GM12878 (cell line): ENCODE data around the gene FN1. TPM values are rescaled to one million over a fixed set of nuclear protein-coding genes. Genes with fewer than 3 reads are reported as not detected.

Experiments used
- ATAC-seq: fragments of 200-7000 bp; cut with Tn5 transposase; 3 replicates; pipeline ENCODE4 v1.9.1; 2020; ENCODE audit warnings: mild to moderate bottlenecking, moderate library complexity
- BruUV-seq: library from RNA; stranded (reverse); fragments of 400-500 nt; replicated peaks from 2 replicates; lab custom pipeline; 2021; lab: Mats Ljungman, UMichigan
- CTCF ChIA-PET: fragments of 300-600 bp; sonication (Branson Sonifier 250); formaldehyde crosslinking; extraction: SDS; loops from one replicate; lab custom pipeline; 2021; ENCODE audit warnings: inconsistent platforms; lab: Yijun Ruan, JAX
- POLR2A ChIA-PET: fragments of 350-600 bp; formaldehyde crosslinking; extraction: SDS; loops from one replicate; lab custom pipeline; 2021; ENCODE audit warnings: inconsistent platforms; lab: Charles Lee
- RAD21 ChIA-PET: fragments of 300-600 bp; sonication (Branson Sonifier 250); formaldehyde crosslinking; loops from one replicate; lab custom pipeline; 2023; ENCODE audit warnings: antibody characterized with exemption; ENCODE audit not compliant: unreplicated experiment; lab: Charles Lee
- SMC1A ChIA-PET: fragments of 300-600 bp; sonication (Branson Sonifier 250); formaldehyde crosslinking; loops from one replicate; lab custom pipeline; 2023; ENCODE audit not compliant: unreplicated experiment, uncharacterized antibody; lab: Charles Lee
- DNase-seq: peaks from one replicate; pipeline ENCODE4 v3.0.0-alpha.2; 2011; ENCODE audit warnings: low read depth, low spot score
- FAIRE-seq: peaks from 3 replicates; lab custom pipeline; 2011; peaks lifted over from hg19 to GRCh38; lab: Jason Lieb, UNC
- H2AFZ ChIP-seq: 2 replicates; pipeline ENCODE4 v1.6.0; 2011; ENCODE audit warnings: low read depth, low read length, control low read depth; ENCODE audit not compliant: control insufficient read depth
- H3K27ac ChIP-seq: 2 replicates; pipeline ENCODE4 v1.5.1; 2011; ENCODE audit warnings: control low read depth; ENCODE audit not compliant: control insufficient read depth, insufficient read depth
- H3K27me3 ChIP-seq, 2 experiments: replicated peaks in 1 of 2; 2 replicates each; pipeline versions ENCODE4 v1.6.0 to v1.6.1; 2011; ENCODE audit warnings: low read length in 1 of 2; ENCODE audit not compliant: control insufficient read depth in 2 of 2, insufficient read depth in 2 of 2
- H3K36me3 ChIP-seq, 2 experiments: 2 replicates each; pipeline ENCODE4 v1.5.1; 2011; ENCODE audit warnings: low read length in 1 of 2; ENCODE audit not compliant: control insufficient read depth in 2 of 2, insufficient read depth in 2 of 2
- H3K4me1 ChIP-seq: 2 replicates; pipeline ENCODE4 v1.6.1; 2011; ENCODE audit warnings: mild to moderate bottlenecking, low read length, moderate library complexity, mixed read lengths; ENCODE audit not compliant: control insufficient read depth, insufficient read depth
- H3K4me2 ChIP-seq: 2 replicates; pipeline ENCODE4 v1.6.0; 2011; ENCODE audit warnings: control low read depth; ENCODE audit not compliant: control insufficient read depth, insufficient read depth
- H3K4me3 ChIP-seq: fragments of 200-600 bp; sonication (generic); 2 replicates; pipeline ENCODE4 v1.5.1; 2016
- H3K79me2 ChIP-seq: 2 replicates; pipeline ENCODE4 v1.6.0; 2011; ENCODE audit warnings: low read length; ENCODE audit not compliant: control insufficient read depth, insufficient read depth
- H3K9ac ChIP-seq: 2 replicates; pipeline ENCODE4 v1.8.0; 2011; ENCODE audit warnings: low read length, control low read depth, mixed read lengths; ENCODE audit not compliant: control insufficient read depth, insufficient read depth
- H3K9me3 ChIP-seq: replicated peaks from 3 replicates; pipeline ENCODE4 v1.5.1; 2011; ENCODE audit warnings: mild to moderate bottlenecking, low read length; ENCODE audit not compliant: control insufficient read depth, insufficient read depth
- H4K20me1 ChIP-seq: 2 replicates; pipeline ENCODE4 v1.6.0; 2011; ENCODE audit not compliant: control insufficient read depth, insufficient read depth
- BRCA1 ChIP-seq: IDR thresholded peaks from 2 replicates; pipeline ENCODE4 v1.6.1; 2011; ENCODE audit warnings: low read depth, low read length, improper control_type of control experiment
- CBX3 ChIP-seq: fragments of 200-600 bp; sonication (generic); IDR thresholded peaks from 2 replicates; pipeline ENCODE4 v1.6.1; 2016; ENCODE audit warnings: low read depth, borderline replicate concordance
- CREB1 ChIP-seq: IDR thresholded peaks from 2 replicates; pipeline ENCODE4 v1.6.1; 2012; ENCODE audit warnings: low read depth, mild to moderate bottlenecking, inconsistent platforms
- HDAC6 ChIP-seq: fragments of 200-600 bp; sonication (generic); IDR thresholded peaks from one replicate; pipeline ENCODE4 v1.8.0; 2017; ENCODE audit warnings: antibody characterized with exemption; ENCODE audit not compliant: unreplicated experiment
- IRF4 ChIP-seq: IDR thresholded peaks from 2 replicates; pipeline ENCODE4 v1.6.1; 2011; ENCODE audit warnings: low read depth, low read length
- MTA2 ChIP-seq: fragments of 450-650 bp; IDR thresholded peaks from 2 replicates; pipeline ENCODE4 v1.6.1; 2016; ENCODE audit warnings: low read depth, mild to moderate bottlenecking, moderate library complexity
- NFYB ChIP-seq: IDR thresholded peaks from 2 replicates; pipeline ENCODE4 v1.6.1; 2011; ENCODE audit warnings: low read depth, mild to moderate bottlenecking, low read length, improper control_type of control experiment, moderate library complexity; ENCODE audit not compliant: insufficient read depth
- PAX8 ChIP-seq: fragments of 450-650 bp; IDR thresholded peaks from 2 replicates; pipeline ENCODE4 v1.6.1; 2017; ENCODE audit warnings: mild to moderate bottlenecking, moderate library complexity
- RAD21 ChIP-seq: IDR thresholded peaks from 2 replicates; pipeline ENCODE4 v1.6.1; 2011; ENCODE audit warnings: mild to moderate bottlenecking, low read depth, low read length, moderate library complexity; ENCODE audit not compliant: insufficient read depth
- RB1 ChIP-seq: fragments of 450-650 bp; formaldehyde crosslinking; IDR thresholded peaks from 2 replicates; pipeline ENCODE4 v1.6.1; 2017; ENCODE audit warnings: mild to moderate bottlenecking, borderline replicate concordance
- SMAD5 ChIP-seq: IDR thresholded peaks from 2 replicates; pipeline ENCODE4 v1.6.1; 2016; ENCODE audit warnings: antibody characterized with exemption, low read depth
- SMARCA5 ChIP-seq: fragments of 450-650 bp; IDR thresholded peaks from 2 replicates; pipeline ENCODE4 v1.6.1; 2017; ENCODE audit warnings: mild to moderate bottlenecking
- SMC3 ChIP-seq: IDR thresholded peaks from 2 replicates; pipeline ENCODE4 v1.6.1; 2011; ENCODE audit warnings: low read length, improper control_type of control experiment, borderline replicate concordance
- ZNF622 ChIP-seq: fragments of 450-650 bp; IDR thresholded peaks from 2 replicates; pipeline ENCODE4 v1.6.1; 2017; ENCODE audit warnings: mild to moderate bottlenecking, inconsistent platforms
- whole genome bisulfite sequencing: methylation state at CpG from one replicate; pipeline ENCODE4 v1.1.6; 2016; ENCODE audit warnings: low lambda C conversion rate; ENCODE audit not compliant: insufficient replicate concordance, insufficient coverage; ENCODE audit errors: missing lambda C conversion rate; 5-methylcytosine and 5-hydroxymethylcytosine counted together
- in situ Hi-C: fragments of 300-500 bp; cut with MboI; formaldehyde crosslinking; loops from 9 replicates; pipeline ENCODE4 v1.14.3; 2018; ENCODE audit warnings: mixed read lengths
- intact Hi-C: fragments of 100-400 bp; cut with micrococcal nuclease; formaldehyde crosslinking; loops from one replicate; pipeline ENCODE4 v1.14.2; 2022; ENCODE audit not compliant: unreplicated experiment
- polyA plus RNA-seq, 11 experiments: library from polyadenylated mRNA; depleted of rRNA in 4 of 11; unstranded in 6 of 11; stranded (reverse) in 5 of 11; fragments of >200 nt; fragmentation: Nextera tagmentation in 4 of 11; fragmentation: Illumina TruSeq in 1 of 11; extraction: Ambion mirVana in 4 of 11; extraction: Trizol in 1 of 11; gene quantifications; 1 replicate in 1 of 11; 2 replicates in 10 of 11; pipeline versions ENCODE4 v1.2.1 to v1.2.3, GENCODE V29; 2011 to 2016; ENCODE audit warnings: inconsistent platforms in 2 of 11, missing spikeins in 2 of 11, low read depth in 1 of 11
- total RNA-seq, 4 experiments: library from RNA; depleted of rRNA in 3 of 4; stranded (reverse); fragments of >200 nt in 3 of 4; fragmentation: Illumina TruSeq in 1 of 4; extraction: Trizol in 1 of 4; gene quantifications; 2 replicates each; pipeline versions ENCODE4 v1.2.1 to v1.2.3, GENCODE V29; 2013 to 2021
- TF ChIP-seq, protein P1 (sequence below): fragments of 450-650 bp; formaldehyde crosslinking; IDR thresholded peaks from 2 replicates; pipeline ENCODE4 v1.5.0; 2022; ENCODE audit warnings: mild to moderate bottlenecking, missing genetic modification characterization
- TF ChIP-seq, protein P2 (sequence below): fragments of 450-650 bp; IDR thresholded peaks from 2 replicates; pipeline ENCODE4 v1.6.1; 2017; ENCODE audit warnings: antibody characterized with exemption, mild to moderate bottlenecking, moderate library complexity
- TF ChIP-seq, protein P3 (sequence below): fragments of 450-650 bp; IDR thresholded peaks from 2 replicates; pipeline ENCODE4 v1.6.1; 2017; ENCODE audit warnings: mild to moderate bottlenecking

Gene FN1
- total and polyA plus RNA-seq, 10 of the 15 experiments (the other 5 are each of a cell fraction or from before 2014, with no cell fraction given), result 0.60 to 9.4 (median 1.5) TPM

DNA sequence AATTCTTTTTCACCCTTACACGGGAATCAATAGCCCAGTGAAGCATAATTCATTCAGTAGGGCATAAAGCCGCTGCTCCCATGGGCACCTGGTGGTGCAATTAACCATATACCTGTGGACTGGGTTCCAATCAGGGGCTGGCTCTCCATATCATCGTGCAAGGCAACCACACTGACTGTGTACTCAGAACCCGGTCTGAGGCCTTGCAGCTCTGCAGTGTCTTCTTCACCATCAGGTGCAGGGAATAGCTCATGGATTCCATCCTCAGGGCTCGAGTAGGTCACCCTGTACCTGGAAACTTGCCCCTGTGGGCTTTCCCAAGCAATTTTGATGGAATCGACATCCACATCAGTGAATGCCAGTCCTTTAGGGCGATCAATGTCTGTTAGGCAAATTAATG lies 55.2 kb downstream of the FN1 start (continued):
- TF ChIP-seq, protein P1, sequence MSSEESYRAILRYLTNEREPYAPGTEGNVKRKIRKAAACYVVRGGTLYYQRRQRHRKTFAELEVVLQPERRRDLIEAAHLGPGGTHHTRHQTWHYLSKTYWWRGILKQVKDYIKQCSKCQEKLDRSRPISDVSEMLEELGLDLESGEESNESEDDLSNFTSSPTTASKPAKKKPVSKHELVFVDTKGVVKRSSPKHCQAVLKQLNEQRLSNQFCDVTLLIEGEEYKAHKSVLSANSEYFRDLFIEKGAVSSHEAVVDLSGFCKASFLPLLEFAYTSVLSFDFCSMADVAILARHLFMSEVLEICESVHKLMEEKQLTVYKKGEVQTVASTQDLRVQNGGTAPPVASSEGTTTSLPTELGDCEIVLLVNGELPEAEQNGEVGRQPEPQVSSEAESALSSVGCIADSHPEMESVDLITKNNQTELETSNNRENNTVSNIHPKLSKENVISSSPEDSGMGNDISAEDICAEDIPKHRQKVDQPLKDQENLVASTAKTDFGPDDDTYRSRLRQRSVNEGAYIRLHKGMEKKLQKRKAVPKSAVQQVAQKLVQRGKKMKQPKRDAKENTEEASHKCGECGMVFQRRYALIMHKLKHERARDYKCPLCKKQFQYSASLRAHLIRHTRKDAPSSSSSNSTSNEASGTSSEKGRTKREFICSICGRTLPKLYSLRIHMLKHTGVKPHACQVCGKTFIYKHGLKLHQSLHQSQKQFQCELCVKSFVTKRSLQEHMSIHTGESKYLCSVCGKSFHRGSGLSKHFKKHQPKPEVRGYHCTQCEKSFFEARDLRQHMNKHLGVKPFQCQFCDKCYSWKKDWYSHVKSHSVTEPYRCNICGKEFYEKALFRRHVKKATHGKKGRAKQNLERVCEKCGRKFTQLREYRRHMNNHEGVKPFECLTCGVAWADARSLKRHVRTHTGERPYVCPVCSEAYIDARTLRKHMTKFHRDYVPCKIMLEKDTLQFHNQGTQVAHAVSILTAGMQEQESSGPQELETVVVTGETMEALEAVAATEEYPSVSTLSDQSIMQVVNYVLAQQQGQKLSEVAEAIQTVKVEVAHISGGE, result no peak

DNA sequence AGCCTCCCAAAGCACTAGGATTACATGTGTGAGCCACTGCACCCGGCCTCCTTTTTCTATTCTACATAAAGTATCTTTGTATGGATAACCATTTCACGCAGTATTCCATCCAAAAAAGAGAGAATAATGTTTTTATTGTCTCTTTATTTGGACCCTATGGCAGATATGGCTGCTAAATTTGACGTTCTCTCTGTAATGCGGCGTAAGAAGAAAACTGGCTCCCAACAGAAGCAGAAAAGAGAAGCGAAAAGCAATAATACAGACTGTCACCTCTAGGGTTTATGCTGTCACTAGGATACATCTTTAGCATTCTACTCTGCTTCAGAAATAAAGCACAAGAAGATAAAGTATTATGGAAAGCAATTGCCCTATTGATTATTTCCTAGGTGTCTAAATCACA lies 55.9 kb downstream of the FN1 start:
- ATAC-seq (no peak), FAIRE-seq (no peak), DNase-seq (no peak)
- no peaks in the 10 kb centered on the region for H3K79me2 ChIP-seq
- H3K4me1 ChIP-seq, result no peaks in the 10 kb centered on the region
- no peak overlapping the region for H3K4me3 ChIP-seq
- SMC1A ChIA-PET, result interaction anchor here (0.7 to 1.1 kb wide), 3 partner anchors 13 to 427 kb away, joined by 3 read pairs; no protein-coding TSS in a partner anchor
- no peaks in the 10 kb centered on the region; a peak in 1 of 4 replicates for H3K36me3 ChIP-seq
- no peak overlapping the region for H3K9ac ChIP-seq
- in situ Hi-C loops, result no loop called here
- intact Hi-C loops, result no loop called here
- H3K27me3 ChIP-seq, result no peaks in the 10 kb centered on the region
- H2AFZ ChIP-seq, result no peak overlapping the region
- 84% methylated on average over 6 of the region's 6 CpGs for WGBS
- RAD21 ChIA-PET, result no interaction called here
- BruUV-seq, result no TSS peak
- H3K4me2 ChIP-seq, result no peak overlapping the region
- H4K20me1 ChIP-seq, result no peaks in the 10 kb centered on the region
- no peak overlapping the region for H3K27ac ChIP-seq
- CTCF ChIA-PET, result interaction anchor here (1.4 kb wide), 1 partner anchor 11 kb away, joined by 4 read pairs; no protein-coding TSS in a partner anchor
- POLR2A ChIA-PET, result no interaction called here
- H3K9me3 ChIP-seq, result no peaks in the 10 kb centered on the region; the same call in 2 of the 3 replicates
- TF ChIP-seq IRF4, result no peak
- no peak for TF ChIP-seq RAD21
- TF ChIP-seq MTA2, result no peak
- TF ChIP-seq HDAC6, result no peak
- TF ChIP-seq PAX8, result no peak
- no peak for TF ChIP-seq BRCA1
- TF ChIP-seq ZNF622, result no peak
- TF ChIP-seq, protein P2, sequence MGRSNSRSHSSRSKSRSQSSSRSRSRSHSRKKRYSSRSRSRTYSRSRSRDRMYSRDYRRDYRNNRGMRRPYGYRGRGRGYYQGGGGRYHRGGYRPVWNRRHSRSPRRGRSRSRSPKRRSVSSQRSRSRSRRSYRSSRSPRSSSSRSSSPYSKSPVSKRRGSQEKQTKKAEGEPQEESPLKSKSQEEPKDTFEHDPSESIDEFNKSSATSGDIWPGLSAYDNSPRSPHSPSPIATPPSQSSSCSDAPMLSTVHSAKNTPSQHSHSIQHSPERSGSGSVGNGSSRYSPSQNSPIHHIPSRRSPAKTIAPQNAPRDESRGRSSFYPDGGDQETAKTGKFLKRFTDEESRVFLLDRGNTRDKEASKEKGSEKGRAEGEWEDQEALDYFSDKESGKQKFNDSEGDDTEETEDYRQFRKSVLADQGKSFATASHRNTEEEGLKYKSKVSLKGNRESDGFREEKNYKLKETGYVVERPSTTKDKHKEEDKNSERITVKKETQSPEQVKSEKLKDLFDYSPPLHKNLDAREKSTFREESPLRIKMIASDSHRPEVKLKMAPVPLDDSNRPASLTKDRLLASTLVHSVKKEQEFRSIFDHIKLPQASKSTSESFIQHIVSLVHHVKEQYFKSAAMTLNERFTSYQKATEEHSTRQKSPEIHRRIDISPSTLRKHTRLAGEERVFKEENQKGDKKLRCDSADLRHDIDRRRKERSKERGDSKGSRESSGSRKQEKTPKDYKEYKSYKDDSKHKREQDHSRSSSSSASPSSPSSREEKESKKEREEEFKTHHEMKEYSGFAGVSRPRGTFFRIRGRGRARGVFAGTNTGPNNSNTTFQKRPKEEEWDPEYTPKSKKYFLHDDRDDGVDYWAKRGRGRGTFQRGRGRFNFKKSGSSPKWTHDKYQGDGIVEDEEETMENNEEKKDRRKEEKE, result no peak
- TF ChIP-seq, protein P3, sequence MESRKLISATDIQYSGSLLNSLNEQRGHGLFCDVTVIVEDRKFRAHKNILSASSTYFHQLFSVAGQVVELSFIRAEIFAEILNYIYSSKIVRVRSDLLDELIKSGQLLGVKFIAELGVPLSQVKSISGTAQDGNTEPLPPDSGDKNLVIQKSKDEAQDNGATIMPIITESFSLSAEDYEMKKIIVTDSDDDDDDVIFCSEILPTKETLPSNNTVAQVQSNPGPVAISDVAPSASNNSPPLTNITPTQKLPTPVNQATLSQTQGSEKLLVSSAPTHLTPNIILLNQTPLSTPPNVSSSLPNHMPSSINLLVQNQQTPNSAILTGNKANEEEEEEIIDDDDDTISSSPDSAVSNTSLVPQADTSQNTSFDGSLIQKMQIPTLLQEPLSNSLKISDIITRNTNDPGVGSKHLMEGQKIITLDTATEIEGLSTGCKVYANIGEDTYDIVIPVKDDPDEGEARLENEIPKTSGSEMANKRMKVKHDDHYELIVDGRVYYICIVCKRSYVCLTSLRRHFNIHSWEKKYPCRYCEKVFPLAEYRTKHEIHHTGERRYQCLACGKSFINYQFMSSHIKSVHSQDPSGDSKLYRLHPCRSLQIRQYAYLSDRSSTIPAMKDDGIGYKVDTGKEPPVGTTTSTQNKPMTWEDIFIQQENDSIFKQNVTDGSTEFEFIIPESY, result no peak
- no peak for TF ChIP-seq CREB1
- no peak for TF ChIP-seq CBX3
- no peak for TF ChIP-seq SMC3
- no peak for TF ChIP-seq NFYB
- no peak for TF ChIP-seq RB1
- no peak for TF ChIP-seq SMAD5
- no peak for TF ChIP-seq SMARCA5
